Ishikawa (cell line): ENCODE measurements around the gene UBA3.
A peak's percentile ranks its signal among the peaks of the same experiment; 100 is the strongest.

Experiments
- CEBPB ChIP-seq: IDR thresholded peaks from 2 replicates; pipeline ENCODE4 v1.6.1; 2012
- CREB1 ChIP-seq: IDR thresholded peaks from 2 replicates; pipeline ENCODE4 v1.6.1; 2012; ENCODE audit warnings: low read depth
- EGR1 ChIP-seq: IDR thresholded peaks from 2 replicates; pipeline ENCODE4 v1.6.1; 2012
- EP300 ChIP-seq: IDR thresholded peaks from 2 replicates; pipeline ENCODE4 v1.6.1; 2012; ENCODE audit warnings: borderline replicate concordance
- FOXM1 ChIP-seq: IDR thresholded peaks from 2 replicates; pipeline ENCODE4 v1.6.1; 2012; ENCODE audit warnings: low read depth, borderline replicate concordance
- MAX ChIP-seq: IDR thresholded peaks from 2 replicates; pipeline ENCODE4 v1.6.1; 2012
- NFIC ChIP-seq: IDR thresholded peaks from 2 replicates; pipeline ENCODE4 v1.6.1; 2012
- RAD21 ChIP-seq: IDR thresholded peaks from 2 replicates; pipeline ENCODE4 v1.6.1; 2012; ENCODE audit warnings: low read depth
- REST ChIP-seq: IDR thresholded peaks from 2 replicates; pipeline ENCODE4 v1.6.1; 2012; ENCODE audit warnings: low read depth, mild to moderate bottlenecking
- TAF1 ChIP-seq: IDR thresholded peaks from 2 replicates; pipeline ENCODE4 v1.6.1; 2012; ENCODE audit warnings: low read depth, mild to moderate bottlenecking
- TCF12 ChIP-seq: IDR thresholded peaks from 2 replicates; pipeline ENCODE4 v1.6.1; 2012; ENCODE audit warnings: low read depth
- TEAD4 ChIP-seq: IDR thresholded peaks from 2 replicates; pipeline ENCODE4 v1.6.1; 2012
- USF1 ChIP-seq: IDR thresholded peaks from 2 replicates; pipeline ENCODE4 v1.6.1; 2012
- YY1 ChIP-seq: IDR thresholded peaks from 2 replicates; pipeline ENCODE4 v1.6.1; 2012; ENCODE audit warnings: low read depth
- ZBTB7A ChIP-seq: IDR thresholded peaks from 2 replicates; pipeline ENCODE4 v1.6.1; 2012; ENCODE audit warnings: low read depth

Gene UBA3

GRCh38 chr3:69079269-69080159 is 651 bp downstream of the UBA3 start:
- peak; percentile 61; the same call in 1 of the 2 replicates for TF ChIP-seq ZBTB7A
- no peak for TF ChIP-seq EP300

GRCh38 chr3:69072928-69073327 is 7.2 kb downstream of the UBA3 start:
- no peak for TF ChIP-seq CEBPB
- no peak for TF ChIP-seq TEAD4
- TF ChIP-seq USF1: no peak
- TF ChIP-seq EGR1: no peak
- no peak for TF ChIP-seq MAX
- TF ChIP-seq TAF1: no peak
- no peak for TF ChIP-seq TCF12
- no peak for TF ChIP-seq ZBTB7A
- no peak for TF ChIP-seq EP300
- no peak for TF ChIP-seq REST
- TF ChIP-seq FOXM1: no peak
- no peak for TF ChIP-seq NFIC
- no peak for TF ChIP-seq RAD21
- TF ChIP-seq YY1: no peak

GRCh38 chr3:69066121-69066520 is 14.0 kb downstream of the UBA3 start:
- no peak for TF ChIP-seq EP300
- no peak for TF ChIP-seq REST
- no peak for TF ChIP-seq ZBTB7A
- TF ChIP-seq FOXM1: no peak
- no peak for TF ChIP-seq CREB1
- TF ChIP-seq RAD21: no peak
- no peak for TF ChIP-seq CEBPB
- no peak for TF ChIP-seq TEAD4
- no peak for TF ChIP-seq USF1
- TF ChIP-seq YY1: no peak
- no peak for TF ChIP-seq MAX

GRCh38 chr3:69065318-69065964 is 14.7 kb downstream of the UBA3 start:
- TF ChIP-seq USF1 (no peak), TEAD4 (no peak), TAF1 (no peak)

GRCh38 chr3:69063636-69064035 is 16.5 kb downstream of the UBA3 start:
- no peak for TF ChIP-seq MAX
- no peak for TF ChIP-seq TEAD4
- TF ChIP-seq CEBPB: no peak
- no peak for TF ChIP-seq ZBTB7A
- no peak for TF ChIP-seq NFIC
- no peak for TF ChIP-seq FOXM1
- no peak for TF ChIP-seq YY1
- no peak for TF ChIP-seq TAF1
- TF ChIP-seq USF1: no peak
- no peak for TF ChIP-seq EP300
- no peak for TF ChIP-seq RAD21
